Measurements from ENCODE around the gene POU6F1.

DNA sequence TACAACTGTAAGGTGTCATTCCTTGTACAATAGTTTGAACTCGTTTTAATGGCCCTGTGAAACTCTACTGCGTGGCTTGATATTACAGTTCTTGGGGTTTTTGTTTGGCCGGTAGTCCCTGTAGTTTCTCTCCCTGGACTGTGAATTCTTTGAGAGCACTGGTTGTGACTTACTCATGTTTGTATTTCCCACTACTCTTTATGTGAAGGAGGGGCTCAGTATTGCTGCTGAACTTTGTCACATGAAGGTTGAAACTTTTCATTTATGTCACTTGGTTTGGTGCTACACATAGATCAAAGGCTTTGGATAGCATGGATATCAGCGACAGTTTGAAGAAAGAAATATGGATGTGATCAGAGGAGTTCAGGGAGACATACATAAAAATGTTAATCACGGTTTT lies 1.5 kb upstream of the POU6F1 start:
- TF ChIP-seq, protein P1, sequence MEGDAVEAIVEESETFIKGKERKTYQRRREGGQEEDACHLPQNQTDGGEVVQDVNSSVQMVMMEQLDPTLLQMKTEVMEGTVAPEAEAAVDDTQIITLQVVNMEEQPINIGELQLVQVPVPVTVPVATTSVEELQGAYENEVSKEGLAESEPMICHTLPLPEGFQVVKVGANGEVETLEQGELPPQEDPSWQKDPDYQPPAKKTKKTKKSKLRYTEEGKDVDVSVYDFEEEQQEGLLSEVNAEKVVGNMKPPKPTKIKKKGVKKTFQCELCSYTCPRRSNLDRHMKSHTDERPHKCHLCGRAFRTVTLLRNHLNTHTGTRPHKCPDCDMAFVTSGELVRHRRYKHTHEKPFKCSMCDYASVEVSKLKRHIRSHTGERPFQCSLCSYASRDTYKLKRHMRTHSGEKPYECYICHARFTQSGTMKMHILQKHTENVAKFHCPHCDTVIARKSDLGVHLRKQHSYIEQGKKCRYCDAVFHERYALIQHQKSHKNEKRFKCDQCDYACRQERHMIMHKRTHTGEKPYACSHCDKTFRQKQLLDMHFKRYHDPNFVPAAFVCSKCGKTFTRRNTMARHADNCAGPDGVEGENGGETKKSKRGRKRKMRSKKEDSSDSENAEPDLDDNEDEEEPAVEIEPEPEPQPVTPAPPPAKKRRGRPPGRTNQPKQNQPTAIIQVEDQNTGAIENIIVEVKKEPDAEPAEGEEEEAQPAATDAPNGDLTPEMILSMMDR (IDR thresholded peaks at IDR 0.05) = no peak
- TF ChIP-seq POLR2A (IDR thresholded peaks at IDR 0.05) = no peak
- no peak for TF ChIP-seq POLR2AphosphoS5 (IDR thresholded peaks at IDR 0.05; ENCODE audit: insufficient read depth in 1 of 2, low read depth in 1 of 2)
